ENCODE data around the gene TJP1.

DNA sequence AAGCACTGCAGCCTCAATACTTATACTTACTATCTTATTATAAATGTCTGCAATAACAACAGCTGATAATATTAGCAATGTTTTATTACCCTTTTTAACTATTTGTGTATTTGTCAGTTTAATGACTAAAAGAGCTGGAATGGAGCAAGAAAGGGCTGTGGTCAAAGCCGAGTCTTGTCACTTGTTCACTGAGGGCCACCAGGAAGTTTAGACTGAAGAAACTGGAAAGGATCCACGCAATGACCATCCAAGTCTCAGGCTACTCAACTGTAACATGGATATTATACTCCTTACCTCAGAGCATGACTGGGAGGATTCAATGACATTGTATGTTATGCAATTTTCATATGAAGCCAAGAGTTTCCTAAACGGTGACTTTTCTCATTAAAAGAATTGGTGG lies 90.4 kb downstream of the TJP1 start:
- TF ChIP-seq, protein P1, sequence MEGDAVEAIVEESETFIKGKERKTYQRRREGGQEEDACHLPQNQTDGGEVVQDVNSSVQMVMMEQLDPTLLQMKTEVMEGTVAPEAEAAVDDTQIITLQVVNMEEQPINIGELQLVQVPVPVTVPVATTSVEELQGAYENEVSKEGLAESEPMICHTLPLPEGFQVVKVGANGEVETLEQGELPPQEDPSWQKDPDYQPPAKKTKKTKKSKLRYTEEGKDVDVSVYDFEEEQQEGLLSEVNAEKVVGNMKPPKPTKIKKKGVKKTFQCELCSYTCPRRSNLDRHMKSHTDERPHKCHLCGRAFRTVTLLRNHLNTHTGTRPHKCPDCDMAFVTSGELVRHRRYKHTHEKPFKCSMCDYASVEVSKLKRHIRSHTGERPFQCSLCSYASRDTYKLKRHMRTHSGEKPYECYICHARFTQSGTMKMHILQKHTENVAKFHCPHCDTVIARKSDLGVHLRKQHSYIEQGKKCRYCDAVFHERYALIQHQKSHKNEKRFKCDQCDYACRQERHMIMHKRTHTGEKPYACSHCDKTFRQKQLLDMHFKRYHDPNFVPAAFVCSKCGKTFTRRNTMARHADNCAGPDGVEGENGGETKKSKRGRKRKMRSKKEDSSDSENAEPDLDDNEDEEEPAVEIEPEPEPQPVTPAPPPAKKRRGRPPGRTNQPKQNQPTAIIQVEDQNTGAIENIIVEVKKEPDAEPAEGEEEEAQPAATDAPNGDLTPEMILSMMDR (IDR thresholded peaks at IDR 0.05), result no peak
- TF ChIP-seq POLR2A (IDR thresholded peaks at IDR 0.05), result no peak
